IPS-18c (cell line): ENCODE measurements around the gene SLC24A4.

Experiments used
- H3K4me3 ChIP-seq: 2 replicates; pipeline ENCODE4 v1.7.0; 2013; ENCODE audit warnings: low read depth, mild to moderate bottlenecking, low read length, moderate library complexity; ENCODE audit not compliant: insufficient read depth
- H3K9me3 ChIP-seq: one replicate; pipeline ENCODE4 v1.6.1; 2013; ENCODE audit warnings: mild to moderate bottlenecking, low read length, moderate library complexity; ENCODE audit not compliant: control insufficient read depth, insufficient read depth

Gene SLC24A4

DNA sequence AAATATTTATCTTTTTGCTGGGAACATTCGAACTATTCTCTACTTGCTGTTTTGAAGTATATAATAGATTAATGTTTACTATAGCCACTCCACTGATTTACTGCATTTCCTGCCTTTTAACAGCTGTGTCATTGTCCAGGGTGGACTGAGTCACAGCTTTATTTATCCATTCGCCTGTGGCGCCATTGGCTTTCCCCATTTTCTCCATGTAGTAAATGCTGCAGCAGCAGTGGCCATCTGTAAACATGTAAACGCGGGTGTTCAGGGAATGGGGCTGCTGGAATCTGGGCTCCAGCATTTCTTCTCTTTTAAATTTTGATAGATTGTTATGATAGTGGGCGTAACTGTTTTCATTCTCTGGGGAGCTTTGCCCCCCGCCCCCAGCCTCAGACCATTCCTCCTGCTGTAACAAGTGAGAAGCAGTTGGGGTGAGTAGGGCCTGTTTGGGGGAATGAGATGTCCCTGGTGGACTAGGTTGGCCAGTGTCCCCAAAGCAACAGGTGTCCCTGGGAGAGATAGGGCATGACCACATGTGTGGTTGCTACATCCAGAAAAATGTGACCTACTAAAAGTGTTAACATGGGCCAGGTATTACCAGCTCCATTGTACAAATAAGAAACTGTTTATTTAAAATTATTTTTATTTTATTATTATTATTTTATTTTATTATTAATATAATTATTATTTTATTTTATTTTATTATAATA lies 223.5 kb downstream of the SLC24A4 start:
- Histone ChIP-seq H3K9me3 (no peaks in the 10 kb centered on the region), H3K4me3 (no peak overlapping the region)

DNA sequence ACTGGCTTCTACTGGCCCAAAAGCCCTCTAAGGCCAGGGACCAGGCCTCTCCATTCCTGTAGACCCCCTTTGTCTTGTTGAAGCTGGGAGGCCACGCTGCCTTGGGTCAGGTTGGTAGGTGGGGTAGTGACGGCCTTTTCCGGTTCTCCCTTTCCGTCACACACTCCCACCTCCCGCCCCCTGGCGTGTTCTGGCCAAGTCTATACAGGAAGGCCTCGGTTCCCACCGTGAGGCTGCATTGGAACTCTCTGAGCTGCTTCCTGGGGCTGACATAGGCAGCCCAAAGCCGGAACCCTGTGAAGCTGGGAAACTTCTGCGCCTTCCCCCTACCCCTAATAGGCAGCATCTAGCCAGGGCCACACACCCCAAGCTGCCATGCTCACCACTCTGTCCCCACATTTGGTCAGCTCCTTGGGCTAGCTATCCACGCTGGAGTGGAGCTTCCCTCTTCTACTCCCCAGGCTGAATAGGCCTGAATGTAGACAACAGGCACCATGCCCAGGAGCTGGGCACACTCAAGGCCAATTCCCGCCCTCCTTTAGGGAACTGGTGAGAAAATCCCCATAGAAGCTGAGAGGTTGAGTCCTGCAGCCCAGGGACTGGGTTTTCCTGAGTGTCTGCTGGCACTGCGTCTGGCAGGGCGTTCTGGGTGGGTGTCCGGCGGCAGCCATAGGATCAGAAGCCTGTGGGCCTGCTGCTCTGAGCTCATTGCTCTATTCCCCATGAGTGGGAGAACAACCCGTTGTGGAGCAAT lies 226.3 kb downstream of the SLC24A4 start:
- no peak overlapping the region for H3K4me3 ChIP-seq
- no peaks in the 10 kb centered on the region for H3K9me3 ChIP-seq

DNA sequence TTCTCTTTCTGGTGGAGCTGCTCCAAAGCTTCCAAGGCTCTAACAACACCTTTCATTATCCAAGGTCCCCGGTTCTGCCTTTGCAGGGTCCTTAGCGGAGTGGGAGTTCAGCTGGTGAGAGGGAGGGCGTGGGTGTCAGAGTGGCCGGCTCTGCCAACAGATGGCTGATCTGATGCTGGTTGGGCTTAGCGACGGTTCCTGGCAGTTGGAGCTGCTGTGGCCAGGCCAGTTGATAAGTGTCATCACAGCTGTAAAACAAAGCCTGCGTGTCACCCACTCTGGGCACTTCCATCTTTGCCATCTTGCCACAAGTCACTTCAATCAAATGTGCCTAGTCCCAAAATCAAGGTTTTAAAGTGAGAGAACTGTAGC lies 226.9 kb downstream of the SLC24A4 start:
- Histone ChIP-seq H3K4me3 (no peak overlapping the region), H3K9me3 (no peaks in the 10 kb centered on the region)
